HCT116 (cell line): ENCODE measurements around the gene ENTREP1. TPM values are rescaled to one million over a fixed set of nuclear protein-coding genes. Genes with fewer than 3 reads are reported as not detected.

Source experiments
- ATAC-seq: fragments of 200-7000 bp; cut with Tn5 transposase; 2 replicates; pipeline ENCODE4 v1.9.1; 2020; ENCODE audit warnings: mild to moderate bottlenecking, moderate library complexity
- BruUV-seq: library from RNA; stranded (reverse); fragments of 400-500 nt; replicated peaks from 2 replicates; lab custom pipeline; 2021; lab: Mats Ljungman, UMichigan
- CTCF ChIA-PET: fragments of 300-600 bp; sonication (Branson Sonifier 250); formaldehyde crosslinking; loops from one replicate; lab custom pipeline; 2021; ENCODE audit warnings: antibody characterized with exemption; lab: Charles Lee
- POLR2A ChIA-PET: fragments of 300-600, 350-600 bp; sonication (Branson Sonifier 250); formaldehyde crosslinking; loops from one replicate; lab custom pipeline; 2021; ENCODE audit warnings: antibody characterized with exemption; lab: Charles Lee
- RAD21 ChIA-PET, 2 experiments: fragments of 300-600 bp; sonication (Branson Sonifier 250); formaldehyde crosslinking; loops; one replicate each; lab custom pipeline; 2023; ENCODE audit warnings: low total read pairs in 2 of 2; ENCODE audit not compliant: uncharacterized antibody in 2 of 2, unreplicated experiment in 2 of 2, low non-redundant PET in 1 of 2; lab: Charles Lee
- DNase-seq: peaks from one replicate; pipeline ENCODE4 v3.0.0-alpha.2; 2010; ENCODE audit warnings: low read depth, low spot score
- H2AFZ ChIP-seq: fragments of 200-600 bp; shearing (Covaris generic), sonication (generic); 2 replicates; pipeline ENCODE4 v1.6.1; 2017; ENCODE audit warnings: low read depth, mixed run types, mixed read lengths, antibody characterized with exemption, low read length; ENCODE audit not compliant: poor library complexity, severe bottlenecking
- H3K27ac ChIP-seq: 2 replicates; pipeline ENCODE4 v1.5.1; 2012; ENCODE audit warnings: low read depth, low read length
- H3K27me3 ChIP-seq: fragments of 200-600 bp; sonication (generic); 2 replicates; pipeline ENCODE4 v1.6.1; 2016; ENCODE audit warnings: mixed run types, low read length, mixed read lengths; ENCODE audit not compliant: insufficient read depth
- H3K36me3 ChIP-seq, 2 experiments: fragments of 200-500 bp in 1 of 2; fragments of 200-600 bp in 1 of 2; sonication (Bioruptor generic) in 1 of 2; sonication (generic) in 1 of 2; 2 replicates each; pipeline versions ENCODE4 v1.5.1 to v1.6.1; 2014 to 2016; ENCODE audit warnings: low read length in 2 of 2, inconsistent platforms in 1 of 2, mixed read lengths in 1 of 2, mixed run types in 1 of 2; ENCODE audit not compliant: insufficient read depth in 2 of 2, control insufficient read depth in 1 of 2
- H3K4me1 ChIP-seq, 2 experiments: fragments of 200-600 bp in 1 of 2; sonication (generic) in 1 of 2; 2 replicates each; pipeline versions ENCODE4 v1.5.1 to v1.6.1; 2012 to 2017; ENCODE audit warnings: low read length in 2 of 2, inconsistent platforms in 1 of 2, mild to moderate bottlenecking in 1 of 2, mixed read lengths in 1 of 2, mixed run types in 1 of 2, moderate library complexity in 1 of 2; ENCODE audit not compliant: insufficient read depth in 2 of 2, control insufficient read depth in 1 of 2
- H3K4me2 ChIP-seq: fragments of 200-600 bp; sonication (generic); 2 replicates; pipeline ENCODE4 v1.6.1; 2017; ENCODE audit warnings: mixed run types, low read length, mixed read lengths
- H3K4me3 ChIP-seq, 2 experiments: fragments of 200-600 bp in 1 of 2; sonication (generic) in 1 of 2; replicated peaks in 1 of 2; 2 replicates each; pipeline ENCODE4 v1.5.1; 2011 to 2016; ENCODE audit warnings: low read length in 2 of 2, control low read depth in 1 of 2, low read depth in 1 of 2, mild to moderate bottlenecking in 1 of 2, mixed read lengths in 1 of 2, mixed run types in 1 of 2
- H3K79me2 ChIP-seq: fragments of 200-600 bp; sonication (generic); 2 replicates; pipeline ENCODE4 v1.6.1; 2017; ENCODE audit warnings: mild to moderate bottlenecking, mixed run types, low read length, moderate library complexity, mixed read lengths; ENCODE audit not compliant: insufficient read depth
- H3K9ac ChIP-seq: fragments of 200-600 bp; sonication (generic); 2 replicates; pipeline ENCODE4 v1.6.1; 2016; ENCODE audit warnings: low read length, mixed read lengths
- H3K9me2 ChIP-seq: fragments of 200-600 bp; sonication (generic), shearing (Covaris generic); 2 replicates; pipeline ENCODE4 v1.6.1; 2017; ENCODE audit warnings: mixed run types, mild to moderate bottlenecking, moderate library complexity; ENCODE audit not compliant: insufficient read depth
- H3K9me3 ChIP-seq, 2 experiments: fragments of 200-500 bp in 1 of 2; fragments of 200-600 bp in 1 of 2; sonication (Bioruptor generic) in 1 of 2; sonication (generic) in 1 of 2; 2 replicates each; pipeline ENCODE4 v1.6.1; 2014 to 2017; ENCODE audit warnings: low read length in 2 of 2, mixed read lengths in 2 of 2, inconsistent platforms in 1 of 2, low read depth in 1 of 2, mild to moderate bottlenecking in 1 of 2, mixed run types in 1 of 2, moderate library complexity in 1 of 2; ENCODE audit not compliant: control insufficient read depth in 1 of 2, insufficient read depth in 1 of 2
- H4K20me1 ChIP-seq: fragments of 200-600 bp; sonication (generic), shearing (Covaris generic); 2 replicates; pipeline ENCODE4 v1.6.1; 2017; ENCODE audit warnings: mixed run types, mild to moderate bottlenecking, moderate library complexity; ENCODE audit not compliant: insufficient read depth
- ATF3 ChIP-seq: IDR thresholded peaks from 2 replicates; pipeline ENCODE4 v1.6.1; 2012
- CBX3 ChIP-seq: IDR thresholded peaks from 2 replicates; pipeline ENCODE4 v1.6.1; 2012; ENCODE audit warnings: low read depth
- EGR1 ChIP-seq: IDR thresholded peaks from 2 replicates; pipeline ENCODE4 v1.6.1; 2012; ENCODE audit warnings: low read depth
- EZH2 ChIP-seq: fragments of 200-600 bp; sonication (generic); IDR thresholded peaks from 2 replicates; pipeline ENCODE4 v1.6.1; 2017; ENCODE audit warnings: antibody characterized with exemption, mixed run types
- EZH2phosphoT487 ChIP-seq: fragments of 200-600 bp; IDR thresholded peaks from 2 replicates; pipeline ENCODE4 v1.6.1; 2018; ENCODE audit warnings: antibody characterized with exemption, borderline replicate concordance
- POLR2A ChIP-seq: IDR thresholded peaks from 2 replicates; pipeline ENCODE4 v1.7.0; 2011; ENCODE audit warnings: borderline replicate concordance; ENCODE audit not compliant: insufficient read depth, insufficient read length; ENCODE audit errors: extremely low read depth
- POLR2AphosphoS5 ChIP-seq: IDR thresholded peaks from 2 replicates; pipeline ENCODE4 v1.6.1; 2011; ENCODE audit warnings: mild to moderate bottlenecking, low read depth, low read length, moderate library complexity
- RAD21 ChIP-seq: IDR thresholded peaks from 2 replicates; pipeline ENCODE4 v1.6.1; 2012; ENCODE audit warnings: low read depth, mild to moderate bottlenecking
- SIN3A ChIP-seq: IDR thresholded peaks from 2 replicates; pipeline ENCODE4 v1.6.1; 2012; ENCODE audit warnings: low read depth
- SP1 ChIP-seq: IDR thresholded peaks from 2 replicates; pipeline ENCODE4 v1.6.1; 2012; ENCODE audit warnings: low read depth
- SRF ChIP-seq: IDR thresholded peaks from 2 replicates; pipeline ENCODE4 v1.6.1; 2012; ENCODE audit warnings: low read depth
- YY1 ChIP-seq: IDR thresholded peaks from 2 replicates; pipeline ENCODE4 v1.6.1; 2011; ENCODE audit warnings: low read length, low read depth, moderate library complexity, mild to moderate bottlenecking; ENCODE audit not compliant: insufficient replicate concordance; ENCODE audit errors: extremely low read depth
- ZBTB33 ChIP-seq: IDR thresholded peaks from 2 replicates; pipeline ENCODE4 v1.6.1; 2011; ENCODE audit warnings: mild to moderate bottlenecking, low read length, moderate library complexity; ENCODE audit not compliant: insufficient replicate concordance; ENCODE audit errors: extremely low read depth
- intact Hi-C: fragments of 100-400 bp; cut with micrococcal nuclease; formaldehyde crosslinking; loops from 2 replicates; pipeline ENCODE4 v1.10.0; 2022
- total RNA-seq: library from RNA; stranded (reverse); gene quantifications from one replicate; pipeline ENCODE4 v1.2.1, GENCODE V29; 2021; ENCODE audit not compliant: unreplicated experiment
- TF ChIP-seq, protein P1 (sequence below): IDR thresholded peaks from 2 replicates; pipeline ENCODE4 v1.6.1; 2012; ENCODE audit warnings: low read depth

The ENTREP1 gene
- total RNA-seq, 1 experiment from 2014 or later, result 1.1 TPM

DNA sequence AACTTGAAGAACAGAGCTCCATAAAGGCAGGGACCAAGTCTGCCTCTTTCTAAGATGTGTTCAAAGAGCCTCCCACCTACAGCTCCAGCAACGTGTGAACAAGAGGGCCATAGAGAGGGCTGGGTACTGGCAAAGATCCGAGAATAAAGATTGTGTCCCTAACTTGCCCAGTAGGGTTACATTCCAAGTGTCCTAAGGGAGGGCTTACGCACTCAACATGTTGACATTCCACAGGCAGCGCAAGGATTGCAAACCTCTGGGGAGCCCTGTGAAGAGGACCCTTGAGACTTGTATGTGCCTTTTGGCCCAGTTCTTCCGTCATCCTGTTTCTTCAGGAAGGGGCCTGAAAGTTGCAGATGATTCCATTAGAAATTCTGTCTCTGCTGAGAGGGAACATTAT lies 48.2 kb upstream of the ENTREP1 start:
- ChIA-PET POLR2A (no interaction called here), RAD21 (no interaction called here), CTCF (interaction anchor here (1.2 kb wide), 1 partner anchor 15 kb away, joined by 3 read pairs; no protein-coding TSS in a partner anchor)
- Histone ChIP-seq H3K79me2 (no peaks in the 10 kb centered on the region), H3K9me3 (no peaks in the 10 kb centered on the region), H4K20me1 (no peaks in the 10 kb centered on the region), H3K36me3 (no peaks in the 10 kb centered on the region), H3K27me3 (no peaks in the 10 kb centered on the region), H3K9me2 (no peaks in the 10 kb centered on the region), H3K27ac (no peak overlapping the region), H3K4me2 (no peak overlapping the region), H3K4me3 (no peak overlapping the region), H3K4me1 (peaks cover 0 to 4% of the 10 kb centered on the region in 2 experiments; a peak in 2 of 4 replicates), H3K9ac (no peak overlapping the region), H2AFZ (no peak overlapping the region)
- DNase-seq (no peak), ATAC-seq (no peak)
- intact Hi-C loops, result no loop called here
- no TSS peak for BruUV-seq
- no peak for TF ChIP-seq YY1
- no peak for TF ChIP-seq EZH2phosphoT487
- TF ChIP-seq, protein P1, sequence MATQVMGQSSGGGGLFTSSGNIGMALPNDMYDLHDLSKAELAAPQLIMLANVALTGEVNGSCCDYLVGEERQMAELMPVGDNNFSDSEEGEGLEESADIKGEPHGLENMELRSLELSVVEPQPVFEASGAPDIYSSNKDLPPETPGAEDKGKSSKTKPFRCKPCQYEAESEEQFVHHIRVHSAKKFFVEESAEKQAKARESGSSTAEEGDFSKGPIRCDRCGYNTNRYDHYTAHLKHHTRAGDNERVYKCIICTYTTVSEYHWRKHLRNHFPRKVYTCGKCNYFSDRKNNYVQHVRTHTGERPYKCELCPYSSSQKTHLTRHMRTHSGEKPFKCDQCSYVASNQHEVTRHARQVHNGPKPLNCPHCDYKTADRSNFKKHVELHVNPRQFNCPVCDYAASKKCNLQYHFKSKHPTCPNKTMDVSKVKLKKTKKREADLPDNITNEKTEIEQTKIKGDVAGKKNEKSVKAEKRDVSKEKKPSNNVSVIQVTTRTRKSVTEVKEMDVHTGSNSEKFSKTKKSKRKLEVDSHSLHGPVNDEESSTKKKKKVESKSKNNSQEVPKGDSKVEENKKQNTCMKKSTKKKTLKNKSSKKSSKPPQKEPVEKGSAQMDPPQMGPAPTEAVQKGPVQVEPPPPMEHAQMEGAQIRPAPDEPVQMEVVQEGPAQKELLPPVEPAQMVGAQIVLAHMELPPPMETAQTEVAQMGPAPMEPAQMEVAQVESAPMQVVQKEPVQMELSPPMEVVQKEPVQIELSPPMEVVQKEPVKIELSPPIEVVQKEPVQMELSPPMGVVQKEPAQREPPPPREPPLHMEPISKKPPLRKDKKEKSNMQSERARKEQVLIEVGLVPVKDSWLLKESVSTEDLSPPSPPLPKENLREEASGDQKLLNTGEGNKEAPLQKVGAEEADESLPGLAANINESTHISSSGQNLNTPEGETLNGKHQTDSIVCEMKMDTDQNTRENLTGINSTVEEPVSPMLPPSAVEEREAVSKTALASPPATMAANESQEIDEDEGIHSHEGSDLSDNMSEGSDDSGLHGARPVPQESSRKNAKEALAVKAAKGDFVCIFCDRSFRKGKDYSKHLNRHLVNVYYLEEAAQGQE, result no peak
- TF ChIP-seq ZBTB33, result no peak
- TF ChIP-seq EZH2, result no peak
- no peak for TF ChIP-seq POLR2A
- no peak for TF ChIP-seq RAD21
- no peak for TF ChIP-seq CBX3
- no peak for TF ChIP-seq SRF
- TF ChIP-seq ATF3, result no peak
- no peak for TF ChIP-seq SP1
- TF ChIP-seq EGR1, result no peak
- no peak for TF ChIP-seq SIN3A
- no peak for TF ChIP-seq POLR2AphosphoS5
